Effector memory CD4-positive, alpha-beta T cell (primary cell): ENCODE results near the gene F2R.
"Not testable (repeated sequence)": the region's sequence is repeated elsewhere in the genome, so short reads cannot be mapped to it uniquely, and the experiment has no call there.

Experiments used
- DNase-seq, 3 donors: peaks; one replicate each; pipeline ENCODE4 v3.0.0-alpha.2; 2020
- H3K27ac ChIP-seq: 2 replicates; pipeline ENCODE4 v1.7.0; 2013; ENCODE audit warnings: mild to moderate bottlenecking, low read length, moderate library complexity; ENCODE audit not compliant: insufficient read depth, poor library complexity, severe bottlenecking
- H3K27me3 ChIP-seq: replicated peaks from 2 replicates; pipeline ENCODE4 v1.7.0; 2013; ENCODE audit warnings: mild to moderate bottlenecking, low read length; ENCODE audit not compliant: insufficient read depth, control insufficient read depth, poor library complexity, severe bottlenecking
- H3K36me3 ChIP-seq: 2 replicates; pipeline ENCODE4 v1.7.0; 2013; ENCODE audit warnings: mild to moderate bottlenecking, low read length, moderate library complexity; ENCODE audit not compliant: control insufficient read depth, insufficient read depth
- H3K4me1 ChIP-seq: 2 replicates; pipeline ENCODE4 v1.7.0; 2013; ENCODE audit warnings: low read length, mild to moderate bottlenecking; ENCODE audit not compliant: control insufficient read depth, insufficient read depth, poor library complexity, severe bottlenecking
- H3K4me3 ChIP-seq: 2 replicates; pipeline ENCODE4 v1.7.0; 2013; ENCODE audit warnings: low read length, low read depth, mild to moderate bottlenecking; ENCODE audit not compliant: insufficient read depth, poor library complexity, severe bottlenecking
- H3K9me3 ChIP-seq: 2 replicates; pipeline ENCODE4 v1.7.0; 2013; ENCODE audit warnings: mild to moderate bottlenecking, low read length, moderate library complexity; ENCODE audit not compliant: control insufficient read depth

F2R gene

GRCh38 chr5:76766746-76767145 is 50.8 kb downstream of the F2R start:
- no peak for DNase-seq
- no peaks in the 10 kb centered on the region for H3K36me3 ChIP-seq
- no peaks in the 10 kb centered on the region for H3K27me3 ChIP-seq
- no peaks in the 10 kb centered on the region for H3K4me1 ChIP-seq
- H3K27ac ChIP-seq, result no peak overlapping the region
- H3K9me3 ChIP-seq, result no peaks in the 10 kb centered on the region
- H3K4me3 ChIP-seq, result no peak overlapping the region

DNA sequence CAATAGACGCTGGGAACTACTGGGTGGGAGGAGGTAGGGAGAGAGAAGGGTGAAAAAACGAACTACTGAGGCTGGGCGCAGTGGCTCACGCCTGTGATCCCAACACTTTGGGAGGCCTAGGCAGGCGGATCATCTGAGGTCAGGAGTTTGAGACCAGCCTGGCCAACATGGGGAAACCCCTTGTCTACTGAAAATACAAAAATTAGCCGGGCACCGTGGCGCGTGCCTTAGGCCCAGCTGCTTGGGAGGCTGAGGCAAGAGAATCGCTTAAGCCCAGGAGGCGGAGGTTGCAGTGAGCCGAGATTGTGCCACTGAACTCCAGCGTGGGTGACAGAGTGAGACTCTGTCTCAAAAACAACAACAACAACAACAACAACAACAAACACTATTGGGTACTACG is 55.1 kb downstream of the F2R start:
- not testable (repeated sequence) for H3K27ac ChIP-seq, DNase-seq

DNA sequence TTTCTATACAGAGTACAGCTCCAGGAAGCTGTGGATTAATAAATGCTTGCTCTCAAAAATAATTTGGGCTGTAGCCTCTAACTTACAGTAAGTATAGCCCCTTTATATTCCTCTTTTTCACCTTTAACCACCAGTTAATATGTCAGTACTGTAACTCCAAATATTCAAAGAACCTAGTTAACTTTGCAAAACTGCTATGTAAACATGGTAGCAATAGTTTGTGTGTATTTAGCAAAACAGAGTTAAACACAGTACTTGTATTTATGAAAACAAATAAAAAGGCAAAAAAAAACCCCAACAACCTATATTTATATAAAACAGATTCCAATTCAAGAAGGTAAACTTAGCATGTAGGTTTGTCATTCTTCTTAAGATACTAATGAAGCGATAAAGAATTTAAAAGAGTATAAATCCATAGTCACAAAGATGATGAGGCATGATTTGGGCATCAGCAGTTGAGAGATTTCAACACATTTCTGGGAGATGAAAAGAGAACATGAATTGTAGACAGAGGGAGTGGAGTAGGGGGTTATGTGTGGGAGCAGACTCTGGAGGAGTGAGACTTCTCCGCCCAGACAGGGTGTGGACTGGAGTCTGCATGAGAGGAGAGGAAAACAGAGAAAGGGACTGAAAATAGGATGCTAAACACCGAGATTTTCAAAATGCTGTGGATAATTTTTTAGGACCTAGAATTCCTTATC is 55.9 kb downstream of the F2R start:
- no peak overlapping the region for H3K27ac ChIP-seq
- no peak for DNase-seq
- H3K27me3 ChIP-seq, result no peaks in the 10 kb centered on the region
- no peaks in the 10 kb centered on the region for H3K9me3 ChIP-seq
- H3K4me3 ChIP-seq, result no peak overlapping the region
- no peaks in the 10 kb centered on the region for H3K4me1 ChIP-seq
- H3K36me3 ChIP-seq, result no peaks in the 10 kb centered on the region

More for the DNA sequence above, 55.1 kb downstream of the F2R start:
- not testable (repeated sequence) for H3K4me1 ChIP-seq, H3K36me3 ChIP-seq, H3K9me3 ChIP-seq, H3K4me3 ChIP-seq, H3K27me3 ChIP-seq

- no peaks in the 10 kb centered on the region for H3K9me3 ChIP-seq
- no peak for DNase-seq
- H3K4me3 ChIP-seq, result no peak overlapping the region
- no peaks in the 10 kb centered on the region for H3K27me3 ChIP-seq
- no peaks in the 10 kb centered on the region for H3K4me1 ChIP-seq
- H3K27ac ChIP-seq, result no peak overlapping the region
- H3K36me3 ChIP-seq, result no peaks in the 10 kb centered on the region
Measured at GRCh38 chr5:76775921-76776320, 60.0 kb downstream of the F2R start.

DNA sequence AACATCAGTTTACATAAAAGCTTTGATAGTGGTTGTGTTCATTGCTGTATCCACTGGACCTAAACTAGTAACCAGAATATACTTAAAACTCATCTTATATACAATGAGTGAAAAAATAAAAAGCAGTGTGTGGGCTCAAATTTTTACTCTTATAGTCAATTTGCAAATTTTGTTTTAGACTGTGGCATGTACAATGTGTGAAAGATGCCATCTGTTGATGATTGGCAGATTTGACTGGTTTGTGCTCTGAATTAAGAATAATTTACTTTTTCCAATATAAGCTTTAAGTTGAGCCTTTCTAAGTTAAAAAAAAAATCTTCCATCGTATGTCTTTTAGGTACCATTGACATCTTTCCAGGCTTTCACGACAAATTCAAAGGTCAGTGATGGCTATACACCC is 60.5 kb downstream of the F2R start:
- Histone ChIP-seq H3K36me3 (no peaks in the 10 kb centered on the region), H3K4me1 (no peaks in the 10 kb centered on the region), H3K27me3 (no peaks in the 10 kb centered on the region), H3K4me3 (no peak overlapping the region), H3K27ac (no peak overlapping the region), H3K9me3 (no peaks in the 10 kb centered on the region)
- no peak for DNase-seq

GRCh38 chr5:76780616-76781015 is 64.7 kb downstream of the F2R start:
- DNase-seq, H3K36me3 ChIP-seq: not testable (repeated sequence)

DNA sequence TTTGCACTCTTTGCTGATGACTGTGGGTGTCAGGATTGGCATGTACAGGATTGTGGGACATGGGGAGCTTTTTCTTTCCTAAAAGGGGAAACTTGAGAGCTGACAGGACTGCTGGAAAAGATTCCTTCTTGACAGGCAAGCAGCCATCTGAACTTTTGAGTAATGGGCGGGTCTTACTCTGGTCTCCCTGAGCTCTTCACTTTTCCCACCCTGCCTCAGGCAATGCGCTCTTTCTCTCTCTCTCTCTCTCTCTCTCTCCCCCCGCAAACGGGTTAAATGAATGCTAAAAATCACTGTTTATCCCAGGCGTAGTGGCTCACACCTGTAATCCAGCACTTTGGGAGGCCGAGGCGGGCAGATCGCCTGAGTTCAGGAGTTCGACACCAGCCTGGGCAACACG is 65.8 kb downstream of the F2R start:
- DNase-seq, result no peak
- Histone ChIP-seq H3K27me3 (no peaks in the 10 kb centered on the region), H3K9me3 (no peaks in the 10 kb centered on the region), H3K4me1 (no peaks in the 10 kb centered on the region), H3K4me3 (no peak overlapping the region), H3K36me3 (no peaks in the 10 kb centered on the region), H3K27ac (no peak overlapping the region)

More at GRCh38 chr5:76780616-76781015, 64.7 kb downstream of the F2R start:
- H3K4me3 ChIP-seq, H3K9me3 ChIP-seq, H3K27ac ChIP-seq, H3K4me1 ChIP-seq, H3K27me3 ChIP-seq: not testable (repeated sequence)

- no peak for DNase-seq
- Histone ChIP-seq H3K4me3 (no peak overlapping the region), H3K36me3 (no peaks in the 10 kb centered on the region), H3K27ac (no peak overlapping the region), H3K9me3 (no peaks in the 10 kb centered on the region), H3K4me1 (no peaks in the 10 kb centered on the region), H3K27me3 (no peaks in the 10 kb centered on the region)
Measured at GRCh38 chr5:76782444-76782843, 66.5 kb downstream of the F2R start.
